RWPE1 (cell line): ENCODE data around the gene CLSTN2.

ENCODE experiments used
- CTCF ChIA-PET: fragments of 350-600 bp; sonication (Branson Sonifier 250); formaldehyde crosslinking; extraction: SDS; loops from one replicate; lab custom pipeline; 2021; lab: Yijun Ruan, JAX
- POLR2A ChIA-PET: fragments of 400-600 bp; formaldehyde crosslinking; extraction: SDS; loops from one replicate; lab custom pipeline; 2020; ENCODE audit warnings: antibody characterized with exemption; ENCODE audit not compliant: low non-redundant PET; lab: Yijun Ruan, JAX
- DNase-seq: peaks from one replicate; pipeline ENCODE4 v3.0.0; 2012; ENCODE audit warnings: low spot score
- H3K27ac ChIP-seq: fragments of 450-650 bp; 2 replicates; pipeline ENCODE4 v1.5.1; 2017
- TF ChIP-seq, protein P1 (sequence below): fragments of 450-650 bp; conservative IDR thresholded peaks from 2 replicates; pipeline ENCODE4 v1.5.1; 2017; ENCODE audit warnings: low read depth, mild to moderate bottlenecking

CLSTN2 gene

DNA sequence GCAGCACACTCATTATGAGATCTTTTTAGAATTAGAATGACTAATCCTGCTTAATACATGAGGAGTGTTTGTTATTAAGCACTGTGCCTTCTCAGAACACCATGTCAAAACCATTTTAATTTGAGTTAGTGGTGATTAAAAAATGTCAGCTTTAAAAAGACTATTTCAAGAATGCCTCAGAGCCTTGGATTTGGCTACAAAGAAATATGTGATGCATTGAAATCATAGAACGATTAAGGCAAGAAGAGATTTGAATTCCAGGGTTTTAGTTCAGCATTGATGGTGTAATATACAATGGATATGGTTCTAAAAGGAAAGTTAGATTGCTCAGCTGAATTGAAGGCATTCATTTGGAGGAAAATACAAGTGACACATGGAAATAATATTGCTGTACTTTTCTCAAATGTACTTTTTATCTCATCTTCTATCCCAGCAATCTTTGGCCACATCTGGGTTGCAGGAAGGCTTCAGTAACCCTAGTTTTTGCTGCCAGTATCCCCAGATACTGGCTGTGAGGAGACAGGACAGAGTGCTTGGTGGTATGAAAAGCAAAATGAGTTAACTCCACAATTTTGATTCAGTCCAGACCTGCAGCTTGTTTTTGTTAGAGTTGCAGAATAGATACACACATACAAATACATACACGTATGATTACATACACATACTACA is 303.8 kb downstream of the CLSTN2 start:
- ChIA-PET CTCF (no interaction called here), POLR2A (interaction anchor here (0.6 kb wide), 1 partner anchor 250 kb away, joined by 9 read pairs; no protein-coding TSS in a partner anchor)
- TF ChIP-seq, protein P1, sequence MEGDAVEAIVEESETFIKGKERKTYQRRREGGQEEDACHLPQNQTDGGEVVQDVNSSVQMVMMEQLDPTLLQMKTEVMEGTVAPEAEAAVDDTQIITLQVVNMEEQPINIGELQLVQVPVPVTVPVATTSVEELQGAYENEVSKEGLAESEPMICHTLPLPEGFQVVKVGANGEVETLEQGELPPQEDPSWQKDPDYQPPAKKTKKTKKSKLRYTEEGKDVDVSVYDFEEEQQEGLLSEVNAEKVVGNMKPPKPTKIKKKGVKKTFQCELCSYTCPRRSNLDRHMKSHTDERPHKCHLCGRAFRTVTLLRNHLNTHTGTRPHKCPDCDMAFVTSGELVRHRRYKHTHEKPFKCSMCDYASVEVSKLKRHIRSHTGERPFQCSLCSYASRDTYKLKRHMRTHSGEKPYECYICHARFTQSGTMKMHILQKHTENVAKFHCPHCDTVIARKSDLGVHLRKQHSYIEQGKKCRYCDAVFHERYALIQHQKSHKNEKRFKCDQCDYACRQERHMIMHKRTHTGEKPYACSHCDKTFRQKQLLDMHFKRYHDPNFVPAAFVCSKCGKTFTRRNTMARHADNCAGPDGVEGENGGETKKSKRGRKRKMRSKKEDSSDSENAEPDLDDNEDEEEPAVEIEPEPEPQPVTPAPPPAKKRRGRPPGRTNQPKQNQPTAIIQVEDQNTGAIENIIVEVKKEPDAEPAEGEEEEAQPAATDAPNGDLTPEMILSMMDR: no peak
- no peak for DNase-seq
- H3K27ac ChIP-seq: no peak overlapping the region

DNA sequence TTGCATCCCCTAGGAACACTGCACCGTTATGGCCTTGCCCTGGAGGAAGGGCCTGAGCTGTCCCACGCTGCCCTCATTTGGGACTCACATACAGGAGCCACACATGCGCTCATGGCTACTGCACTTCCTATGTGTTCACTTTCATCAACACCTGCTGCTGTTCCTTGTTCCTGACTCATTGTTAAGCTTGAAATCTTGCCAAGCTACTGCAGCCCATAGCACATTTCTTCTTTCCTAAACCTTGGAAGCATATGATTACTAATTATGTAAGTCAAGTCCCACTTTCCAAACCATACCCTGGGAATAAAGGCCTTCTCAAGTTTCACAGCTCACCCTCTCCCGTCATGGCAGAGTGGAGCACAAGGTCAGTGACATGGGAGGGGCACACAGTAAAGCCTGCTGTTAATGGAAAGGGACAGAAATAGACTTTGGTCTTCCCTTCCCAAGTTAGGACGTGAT is 307.9 kb downstream of the CLSTN2 start:
- ChIA-PET CTCF (no interaction called here), POLR2A (no interaction called here)
- no peak overlapping the region for H3K27ac ChIP-seq
- TF ChIP-seq, protein P1: no peak
- peak; percentile 13 for DNase-seq

DNA sequence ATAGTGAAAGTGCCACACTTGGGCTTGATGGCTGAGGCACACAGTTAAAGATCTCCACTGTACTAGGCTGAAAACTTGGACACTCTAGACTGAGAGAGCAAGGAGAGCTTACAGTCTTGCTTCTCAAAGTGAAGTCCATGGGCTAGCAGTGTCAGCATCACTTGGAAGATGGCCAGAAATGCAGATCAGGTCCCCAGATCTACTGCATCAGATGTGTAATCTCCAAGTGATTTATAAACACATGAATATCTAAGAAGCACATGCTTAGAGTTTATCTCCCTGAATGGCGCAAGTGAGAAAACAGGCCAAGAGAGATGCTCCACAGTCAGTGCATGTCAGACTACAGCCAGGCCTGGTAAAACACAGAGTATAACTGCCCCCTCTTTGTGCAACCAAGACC is 308.6 kb downstream of the CLSTN2 start:
- H3K27ac ChIP-seq: no peak overlapping the region
- no peak for DNase-seq
- TF ChIP-seq, protein P1: no peak
- ChIA-PET POLR2A (no interaction called here), CTCF (no interaction called here)

DNA sequence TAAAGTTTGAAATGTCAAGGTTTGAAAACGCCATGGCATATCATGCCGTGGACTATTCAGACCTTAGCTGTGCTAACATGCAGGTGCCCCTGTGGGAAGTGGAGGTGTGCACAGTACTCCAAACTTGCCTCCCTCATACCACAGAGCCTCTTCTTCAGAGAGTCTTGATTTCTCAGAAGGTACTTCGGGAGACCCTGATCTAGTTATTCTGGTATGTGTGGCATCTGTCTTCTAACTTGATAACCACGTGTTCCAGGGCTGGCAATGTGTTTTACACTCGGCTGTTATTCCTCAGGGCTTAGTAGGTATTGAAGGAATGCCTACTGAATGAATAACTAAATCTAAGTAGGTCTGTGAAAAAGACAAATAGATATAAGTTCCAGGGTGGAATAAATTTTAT is 309.9 kb downstream of the CLSTN2 start:
- TF ChIP-seq, protein P1: no peak
- POLR2A ChIA-PET: no interaction called here
- CTCF ChIA-PET: no interaction called here
- DNase-seq: no peak
- no peak overlapping the region for H3K27ac ChIP-seq

DNA sequence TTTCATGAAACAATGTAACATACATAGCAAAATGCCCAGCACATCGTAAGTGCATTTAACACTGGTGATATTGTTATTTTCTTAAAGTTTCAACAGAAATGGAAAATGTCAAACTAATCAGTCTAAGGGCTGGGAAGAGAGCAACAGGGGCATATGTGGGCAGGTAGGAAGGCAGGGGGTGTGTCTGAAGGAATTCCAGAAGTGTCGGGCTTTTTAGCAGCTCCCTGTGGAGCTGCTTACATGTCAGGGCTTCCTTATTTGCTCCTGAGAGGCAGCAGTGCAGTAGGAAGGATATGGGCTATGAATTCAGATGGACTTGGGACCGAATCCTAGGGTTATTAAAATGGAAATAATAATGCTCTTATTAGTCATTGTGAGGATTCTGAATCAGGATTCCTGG is 311.6 kb downstream of the CLSTN2 start:
- TF ChIP-seq, protein P1: no peak
- POLR2A ChIA-PET: no interaction called here
- no peak overlapping the region for H3K27ac ChIP-seq
- no peak for DNase-seq
- CTCF ChIA-PET: interaction anchor here (0.7 kb wide), 1 partner anchor 38 kb away, joined by 3 read pairs; no protein-coding TSS in a partner anchor

DNA sequence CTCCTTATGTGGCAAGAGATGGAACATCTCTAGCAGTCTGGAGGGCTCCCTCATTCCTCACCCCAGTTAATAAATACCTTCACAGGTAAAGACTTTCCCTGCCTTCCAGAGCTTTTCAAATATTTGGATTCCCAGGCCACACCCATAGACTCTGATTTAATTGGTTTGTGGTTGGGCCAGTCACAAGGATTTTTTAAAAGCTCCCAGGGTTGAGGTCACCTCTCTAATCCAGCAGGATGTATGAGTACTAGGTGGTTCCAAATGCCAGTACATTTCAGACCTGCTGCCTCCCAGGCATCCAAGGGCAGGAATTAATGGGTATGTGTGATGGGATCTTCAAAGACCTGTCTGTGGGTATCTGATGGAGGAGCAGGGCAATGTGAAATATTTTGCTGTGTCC is 312.8 kb downstream of the CLSTN2 start:
- TF ChIP-seq, protein P1: no peak
- DNase-seq: no peak
- ChIA-PET POLR2A (no interaction called here), CTCF (interaction anchor here (0.6 kb wide), 1 partner anchor 453 kb away, joined by 5 read pairs; no protein-coding TSS in a partner anchor)
- H3K27ac ChIP-seq: no peak overlapping the region
